HG03139 (cell line): ENCODE results near the gene RIC3.

Experiments used
- ATAC-seq: cut with Tn5 transposase; IDR thresholded peaks from one replicate; pipeline ENCODE4 v1.9.1; 2021; ENCODE audit not compliant: unreplicated experiment

Gene RIC3, protein sequence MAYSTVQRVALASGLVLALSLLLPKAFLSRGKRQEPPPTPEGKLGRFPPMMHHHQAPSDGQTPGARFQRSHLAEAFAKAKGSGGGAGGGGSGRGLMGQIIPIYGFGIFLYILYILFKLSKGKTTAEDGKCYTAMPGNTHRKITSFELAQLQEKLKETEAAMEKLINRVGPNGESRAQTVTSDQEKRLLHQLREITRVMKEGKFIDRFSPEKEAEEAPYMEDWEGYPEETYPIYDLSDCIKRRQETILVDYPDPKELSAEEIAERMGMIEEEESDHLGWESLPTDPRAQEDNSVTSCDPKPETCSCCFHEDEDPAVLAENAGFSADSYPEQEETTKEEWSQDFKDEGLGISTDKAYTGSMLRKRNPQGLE

DNA sequence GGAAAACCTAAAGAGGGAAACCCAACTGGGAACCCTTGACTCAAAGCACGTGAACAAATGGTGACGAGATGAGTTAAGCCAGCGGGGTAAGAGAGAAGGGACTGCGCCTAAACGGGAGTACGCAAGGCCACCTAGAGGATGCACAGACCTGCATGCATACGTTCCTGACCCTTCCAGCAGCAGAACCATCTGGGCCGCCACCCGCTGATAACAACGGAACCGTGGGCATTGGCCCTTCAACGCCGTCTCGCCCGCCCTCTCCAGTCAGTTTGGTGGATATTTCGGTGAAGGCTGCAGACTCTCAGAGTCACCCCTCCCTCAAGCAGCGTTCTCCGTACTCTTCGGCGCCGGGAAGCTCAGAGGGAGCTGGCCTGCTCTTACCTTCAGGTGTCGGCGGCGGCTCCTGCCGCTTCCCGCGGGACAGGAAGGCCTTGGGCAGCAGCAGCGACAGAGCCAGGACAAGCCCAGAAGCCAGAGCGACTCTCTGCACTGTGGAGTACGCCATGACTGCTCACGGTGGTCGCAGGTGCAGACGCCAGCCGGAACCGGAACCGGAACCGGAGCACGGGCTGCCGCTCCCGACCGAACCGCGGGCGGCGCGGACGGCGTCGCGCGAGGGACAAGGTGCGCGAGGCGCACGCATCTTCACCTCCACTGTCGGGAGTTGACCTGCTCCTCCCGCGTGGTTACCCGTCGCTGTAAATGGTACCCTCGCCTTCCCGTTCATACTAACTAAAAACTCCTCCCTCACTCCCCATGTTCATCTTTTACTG is at the start of gene RIC3:
Gene RIC3, minus strand, starts transcription at position 541 of the 773 bp plus-strand sequence. Its CDS starts 36 bp downstream, at position 505.
- ATAC-seq: peak; percentile 51

DNA sequence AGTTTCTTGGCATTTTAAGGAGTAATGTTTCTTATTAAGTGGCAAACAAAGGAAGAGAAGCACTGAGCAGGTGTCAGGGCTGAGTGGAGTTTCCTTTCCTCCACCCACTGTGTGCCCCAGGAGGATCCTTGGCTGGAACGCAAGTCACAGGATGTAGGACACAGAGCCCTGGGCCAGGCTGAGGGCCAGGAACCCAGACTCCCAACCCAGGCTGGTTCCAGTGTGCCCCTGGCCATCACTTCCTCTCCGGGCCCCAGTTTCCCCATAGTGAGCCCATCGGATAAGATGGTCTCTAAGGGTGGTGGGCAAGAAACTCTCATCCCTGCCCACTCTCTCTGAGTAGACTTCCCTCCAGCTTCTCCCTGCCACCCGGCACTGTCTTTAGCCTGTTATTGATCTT is 49.6 kb upstream of the RIC3 start:
- ATAC-seq: no peak

DNA sequence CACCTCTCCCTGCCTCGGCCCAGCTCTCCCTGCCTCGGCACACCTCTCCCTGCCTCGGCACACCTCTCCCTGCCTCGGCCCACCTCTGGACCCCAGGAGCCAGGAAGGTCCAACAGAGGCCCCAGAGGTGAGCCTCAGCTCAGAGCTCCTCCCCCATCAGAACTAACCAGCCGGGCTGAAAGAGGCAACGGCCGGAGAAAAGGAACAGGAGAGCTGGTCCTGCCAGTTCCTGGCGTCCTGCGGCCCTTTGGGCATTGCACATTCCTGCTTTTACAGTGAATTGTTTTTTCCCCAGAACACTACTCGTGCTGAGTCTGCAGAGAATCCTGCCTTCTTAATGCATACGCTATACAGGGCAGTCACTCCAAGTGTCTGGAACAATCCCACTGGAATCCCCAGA is 49.1 kb upstream of the RIC3 start:
- no peak for ATAC-seq

DNA sequence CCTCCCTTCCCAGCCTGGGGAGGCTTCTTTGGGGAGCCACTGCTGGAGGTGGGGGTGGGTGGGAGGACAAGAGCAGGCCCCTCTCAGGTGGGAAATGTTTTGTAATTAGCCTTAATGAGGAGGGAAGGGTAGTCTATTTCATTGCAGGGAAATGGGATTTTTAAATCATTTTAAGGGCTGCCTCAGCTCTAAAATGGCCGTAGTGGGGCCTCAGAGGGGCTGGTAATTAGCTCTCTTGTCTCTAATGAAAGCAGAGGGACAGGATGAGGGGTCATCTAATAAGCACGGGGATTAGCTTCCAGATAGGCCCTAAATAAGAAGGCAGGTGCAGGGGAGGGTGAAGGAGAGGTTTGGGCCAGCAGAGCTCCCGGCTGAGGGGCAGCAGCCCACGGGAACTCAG is 48.3 kb upstream of the RIC3 start:
- no peak for ATAC-seq

DNA sequence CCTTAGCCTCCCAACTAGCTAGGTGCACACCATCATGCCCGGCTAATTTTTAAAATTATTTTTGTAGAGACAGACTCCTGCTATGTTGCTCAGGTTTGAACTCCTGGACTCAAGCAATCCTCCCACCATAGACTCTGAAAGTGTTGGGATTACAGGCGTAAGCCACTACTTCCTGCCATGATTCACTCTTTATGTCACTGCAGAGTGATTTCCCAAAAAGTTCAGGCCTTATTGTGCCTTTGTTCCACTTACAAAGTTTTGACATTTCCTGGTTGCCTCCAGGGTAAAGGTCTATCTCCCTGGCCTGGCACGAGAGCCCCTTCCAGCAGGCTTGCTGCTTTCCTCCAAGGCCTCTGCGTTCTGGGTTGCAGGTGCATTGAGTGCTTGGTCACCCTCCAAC is 44.6 kb upstream of the RIC3 start:
- ATAC-seq: no peak

DNA sequence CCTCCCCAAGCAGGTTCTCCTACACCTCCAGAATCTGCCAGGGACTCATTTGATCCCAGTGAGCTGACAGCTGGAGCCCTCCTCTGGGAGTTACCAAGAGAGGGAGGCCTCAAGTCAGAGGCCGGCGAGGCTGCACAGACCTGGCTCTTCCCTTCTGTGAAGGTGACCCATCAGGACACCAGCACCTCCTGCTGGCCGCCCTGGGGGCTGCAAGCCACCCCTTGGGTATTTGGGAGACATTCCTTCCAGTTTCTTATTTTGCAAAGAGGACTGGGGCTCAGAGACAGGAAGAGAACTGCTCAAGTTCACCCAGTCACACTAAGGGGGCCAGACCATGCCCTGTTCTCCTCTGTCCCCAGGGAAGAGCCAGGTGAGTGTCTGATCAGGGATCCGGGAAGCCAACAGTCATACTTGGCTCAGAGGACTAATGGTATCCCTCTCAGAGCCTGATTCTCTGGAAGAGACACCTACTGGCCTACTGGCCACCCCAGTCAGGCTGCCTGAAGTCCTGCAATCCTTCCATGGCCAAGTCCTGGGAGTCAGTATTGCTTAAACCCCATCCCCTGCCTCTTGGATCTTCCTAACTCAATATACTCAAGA is 40.5 kb upstream of the RIC3 start:
- no peak for ATAC-seq

DNA sequence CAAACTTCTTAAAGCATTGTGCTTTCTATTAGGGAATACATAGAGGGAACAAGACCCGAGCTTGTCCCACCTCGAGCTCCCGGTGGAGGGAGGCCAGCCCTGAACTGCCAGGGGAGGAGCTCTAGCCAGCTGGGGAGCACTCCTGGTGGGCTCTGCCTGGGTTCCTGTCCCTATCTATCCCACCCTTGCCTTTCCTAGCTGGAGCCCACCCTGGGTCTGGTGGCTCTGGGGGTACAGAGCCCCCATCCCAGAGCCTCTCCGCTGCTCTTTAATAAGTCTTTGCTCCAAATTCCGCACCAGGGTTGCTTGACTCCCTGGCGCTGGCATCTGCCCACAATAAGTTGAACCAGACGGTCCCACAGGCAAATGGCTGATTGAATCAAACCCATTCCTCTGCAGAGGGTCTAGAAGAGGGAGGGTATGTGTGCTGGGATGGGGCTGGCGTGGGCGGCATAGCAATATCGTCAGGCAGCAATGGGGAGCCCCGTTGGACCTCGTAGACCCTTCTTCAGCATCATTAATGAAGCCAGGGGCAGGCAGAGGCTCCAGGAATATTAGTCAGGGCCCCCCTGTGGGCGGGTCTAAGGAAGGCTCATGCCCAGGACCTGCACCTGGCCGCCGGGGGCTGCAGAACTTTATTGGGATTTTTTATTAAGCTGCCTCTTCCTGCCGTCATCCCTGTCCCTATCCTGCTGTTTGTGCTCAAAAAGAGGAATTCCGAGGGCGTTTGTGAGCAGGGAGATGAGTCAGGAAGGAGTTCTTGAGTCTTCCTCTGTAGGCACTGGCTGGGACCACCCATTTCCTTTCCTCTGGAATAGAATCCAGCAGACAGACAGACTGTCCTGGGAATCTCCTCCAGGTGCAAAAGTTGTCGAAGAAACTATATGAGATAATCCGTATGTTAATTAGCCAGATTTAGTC is 38.5 kb upstream of the RIC3 start:
- no peak for ATAC-seq

DNA sequence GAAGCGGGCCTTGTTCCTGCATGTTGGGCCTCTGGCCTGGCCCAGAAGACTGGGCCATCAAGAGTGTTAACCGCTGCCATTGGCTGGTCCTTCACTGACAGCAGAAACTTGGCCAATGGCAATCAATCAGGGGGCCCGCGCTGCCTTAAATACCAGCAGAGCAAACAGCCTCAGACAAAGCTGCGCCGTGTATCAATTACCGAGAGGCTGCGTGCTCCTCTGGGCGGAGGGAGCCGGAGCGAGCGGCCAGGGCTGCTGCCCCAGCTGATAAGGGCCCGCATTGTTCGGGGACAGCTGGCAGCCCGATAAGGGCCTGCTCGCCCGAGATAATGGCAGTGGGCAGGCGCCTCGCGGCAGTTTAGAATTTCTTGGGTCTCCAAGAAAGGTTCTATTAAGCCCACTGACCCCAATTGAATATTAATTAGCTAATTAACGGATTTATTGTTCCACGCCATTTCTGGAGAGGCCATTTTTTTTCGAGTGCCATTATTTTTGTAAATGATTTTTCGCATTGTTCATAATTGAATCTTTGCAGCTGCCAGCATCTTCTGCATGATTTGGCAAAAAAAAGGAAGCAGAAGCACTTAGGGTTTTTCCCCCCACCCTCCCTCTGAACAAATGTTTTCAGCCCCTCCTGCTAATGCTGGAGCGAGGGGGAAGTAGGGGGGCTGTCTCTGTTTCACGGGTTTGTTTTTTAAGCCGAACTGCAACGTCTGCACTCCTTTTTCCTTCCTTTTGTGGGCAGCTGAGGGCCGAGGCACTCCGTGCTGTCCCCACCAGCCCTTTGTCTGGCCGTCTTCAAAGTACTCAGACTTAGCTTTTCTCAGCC is 37.6 kb upstream of the RIC3 start:
- no peak for ATAC-seq

DNA sequence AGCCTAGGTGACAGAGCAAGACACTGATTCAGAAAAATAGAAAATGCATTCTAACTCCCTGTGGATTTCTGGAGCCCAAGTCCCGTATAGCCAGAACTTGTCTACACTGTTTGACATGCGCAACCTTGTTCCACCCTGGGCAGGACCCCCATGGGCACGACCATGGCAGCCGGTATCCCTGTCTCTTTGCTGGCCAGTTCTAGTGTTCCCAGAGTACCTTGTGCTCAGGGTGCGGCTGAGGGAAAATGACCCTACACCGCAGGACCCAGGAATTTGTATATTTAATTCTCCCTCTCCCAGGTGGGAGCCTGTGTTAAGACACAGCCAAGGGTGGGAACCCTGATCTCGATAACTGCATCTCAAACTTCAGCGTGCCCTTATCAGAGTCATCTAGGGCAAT is 36.7 kb upstream of the RIC3 start:
- ATAC-seq: no peak

DNA sequence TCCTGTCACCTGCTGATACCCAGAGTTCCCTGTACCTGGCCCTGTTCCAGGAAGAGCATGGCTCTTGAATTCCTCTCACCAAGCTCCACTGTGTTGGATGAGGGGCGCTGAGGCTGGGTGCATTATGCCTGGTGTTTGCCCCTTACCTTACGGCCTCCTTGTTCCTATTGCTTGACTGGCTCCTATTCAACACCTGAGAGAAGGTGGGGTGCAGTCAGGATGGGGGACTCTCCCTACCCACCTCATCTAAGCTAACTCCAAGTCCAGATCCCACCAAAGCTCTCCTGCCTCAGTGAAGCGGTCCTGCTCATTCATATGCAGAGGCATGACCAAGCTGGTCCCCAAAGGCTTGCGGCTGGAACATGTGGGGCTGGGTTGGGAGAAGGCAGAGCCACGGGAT is 35.8 kb upstream of the RIC3 start:
- no peak for ATAC-seq

DNA sequence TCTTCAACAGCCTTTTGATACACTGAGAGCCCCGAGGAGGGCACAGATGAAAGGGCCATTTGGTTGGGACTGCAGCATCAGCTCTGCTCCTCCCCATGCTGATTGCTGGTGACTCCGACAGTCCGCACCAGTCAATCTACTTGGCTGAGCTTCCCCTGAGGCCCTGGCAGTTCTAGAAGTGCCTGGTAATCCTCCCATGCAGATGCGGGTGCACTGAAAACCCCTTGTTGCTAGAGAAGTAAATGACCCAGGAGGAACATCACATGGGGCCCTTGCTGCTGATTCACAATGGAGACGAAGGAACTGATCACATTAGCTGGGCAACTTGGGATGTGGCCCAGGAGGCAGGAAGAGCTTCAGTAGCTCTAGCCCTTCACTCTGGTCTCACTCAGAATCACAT is 35.2 kb upstream of the RIC3 start:
- ATAC-seq: no peak

DNA sequence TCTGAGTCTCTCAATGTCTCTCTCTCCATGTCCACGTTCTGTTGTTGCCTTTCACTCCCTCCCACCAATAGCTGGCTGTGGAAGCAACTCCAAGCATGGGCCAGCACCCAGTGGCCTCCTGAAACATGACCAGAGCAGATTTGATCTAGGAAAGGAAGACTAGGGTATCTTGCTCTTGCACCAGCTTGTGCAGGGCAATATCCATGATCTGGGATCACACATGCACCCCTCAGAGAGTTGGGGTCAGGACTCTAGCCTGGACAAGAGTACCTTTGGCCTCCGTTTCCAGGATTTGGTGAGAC is 34.5 kb upstream of the RIC3 start:
- no peak for ATAC-seq

DNA sequence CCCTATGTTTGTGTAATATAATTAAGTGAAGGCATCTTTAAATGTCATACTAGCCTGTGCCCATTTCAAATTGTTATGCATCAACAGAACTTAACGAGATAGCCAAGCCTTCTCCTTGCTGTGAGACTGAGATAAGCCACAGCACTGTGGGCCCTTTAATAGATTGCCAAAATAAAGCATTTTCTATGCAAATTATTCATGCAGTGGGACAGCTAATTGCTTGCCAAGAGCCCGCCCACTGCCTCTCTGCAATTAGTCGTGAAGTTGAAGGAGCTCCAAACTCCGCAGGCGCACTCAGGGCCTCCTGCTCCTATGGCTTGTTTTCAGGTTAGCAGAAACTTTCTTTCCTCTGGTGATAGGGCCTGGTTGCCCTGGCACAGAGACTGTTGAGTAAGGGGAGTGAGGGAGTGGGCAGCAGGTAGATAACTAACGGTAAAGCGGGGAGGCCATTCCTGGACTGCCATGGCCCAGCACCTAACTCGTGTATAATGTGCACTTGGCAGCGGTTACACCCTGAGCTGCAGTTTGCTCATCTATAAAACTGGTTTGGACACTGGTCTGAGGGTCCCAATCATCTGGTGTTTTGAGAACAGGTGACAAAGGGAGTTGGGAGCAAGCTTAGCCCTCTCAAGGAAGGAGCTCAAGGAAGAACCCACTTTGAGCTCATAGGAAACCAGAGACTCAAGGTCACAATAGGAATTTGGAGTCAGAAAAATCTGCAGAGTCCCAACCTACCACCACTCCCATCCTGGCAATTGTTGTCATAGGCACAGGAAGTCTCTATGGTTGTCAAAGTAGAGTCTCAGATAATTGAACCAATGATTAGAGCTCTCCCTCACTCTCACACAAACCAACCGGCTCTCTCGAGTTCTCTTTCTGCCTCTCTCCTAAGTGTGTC is 33.9 kb upstream of the RIC3 start:
- no peak for ATAC-seq

DNA sequence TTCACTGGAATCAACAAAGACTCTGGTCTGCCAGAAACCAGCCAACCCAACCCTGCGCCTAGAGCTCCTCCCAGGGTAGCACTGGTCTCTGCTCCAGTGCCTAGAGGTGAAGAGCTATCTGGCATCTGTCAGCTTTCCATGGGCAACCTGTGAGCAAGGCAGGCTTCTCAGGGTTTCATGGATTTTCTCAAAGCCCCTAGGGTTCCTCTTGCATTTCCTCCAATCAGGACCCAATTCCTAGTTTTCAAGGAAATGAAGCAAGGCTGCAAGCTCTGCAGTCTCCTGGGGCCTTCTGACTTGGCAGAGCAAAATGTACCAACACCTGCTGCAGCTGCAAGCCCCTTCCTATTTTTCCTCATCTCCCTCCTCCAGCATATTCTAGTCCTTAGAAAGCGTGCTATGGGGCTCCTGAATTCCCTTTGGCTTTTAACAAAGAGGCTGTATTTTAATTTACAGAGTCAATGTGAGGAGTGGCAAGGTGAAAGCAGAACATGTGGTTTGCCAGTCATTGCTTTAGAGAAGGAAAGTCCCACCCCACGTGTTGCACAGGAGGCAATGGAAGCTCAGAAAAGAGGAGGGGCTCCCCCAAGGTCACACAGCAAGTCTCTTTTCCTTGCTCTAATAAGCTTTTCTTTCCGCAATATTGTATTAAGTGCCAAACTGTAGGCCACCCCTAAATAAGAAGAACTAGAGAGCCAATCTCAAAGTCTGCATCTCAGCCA is 33.0 kb upstream of the RIC3 start:
- no peak for ATAC-seq

DNA sequence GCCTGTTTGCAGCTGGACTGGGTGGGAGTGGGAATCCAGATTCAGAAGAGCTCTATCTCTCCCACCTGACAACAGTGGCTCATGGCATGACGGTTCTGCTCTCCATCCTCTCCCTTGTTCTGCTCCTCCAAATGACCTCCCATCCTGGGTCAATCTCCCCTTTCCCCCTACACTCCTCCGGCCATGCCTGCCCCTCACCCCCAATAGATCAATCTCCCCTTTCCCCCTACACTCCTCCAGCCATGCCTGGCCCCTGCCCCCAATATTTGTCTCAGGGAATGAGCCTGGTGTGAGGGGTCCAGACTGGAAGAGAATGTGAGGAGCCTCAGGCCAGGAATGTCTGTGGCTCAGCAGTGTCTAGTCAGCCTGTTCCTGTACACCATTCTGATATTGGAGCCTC is 30.9 kb upstream of the RIC3 start:
- no peak for ATAC-seq

DNA sequence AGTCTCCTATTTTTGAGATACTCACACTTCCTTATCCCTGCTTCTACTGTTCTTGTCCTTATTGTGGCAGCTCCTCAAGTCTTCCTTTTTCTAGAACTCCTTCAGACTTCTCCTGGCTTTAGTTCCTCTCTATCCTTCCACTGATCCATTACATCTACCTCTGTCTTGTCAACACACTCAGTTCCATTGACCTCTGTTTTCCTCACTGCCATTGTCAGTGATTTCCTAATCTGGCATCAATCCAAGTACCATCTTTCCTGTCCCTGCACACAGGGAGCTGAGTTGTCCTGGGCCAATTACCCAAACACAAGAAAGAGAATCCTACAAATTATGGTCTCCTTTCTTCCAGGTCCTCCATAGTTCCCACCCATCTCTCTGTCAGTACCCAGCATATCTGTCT is 27.9 kb upstream of the RIC3 start:
- no peak for ATAC-seq

DNA sequence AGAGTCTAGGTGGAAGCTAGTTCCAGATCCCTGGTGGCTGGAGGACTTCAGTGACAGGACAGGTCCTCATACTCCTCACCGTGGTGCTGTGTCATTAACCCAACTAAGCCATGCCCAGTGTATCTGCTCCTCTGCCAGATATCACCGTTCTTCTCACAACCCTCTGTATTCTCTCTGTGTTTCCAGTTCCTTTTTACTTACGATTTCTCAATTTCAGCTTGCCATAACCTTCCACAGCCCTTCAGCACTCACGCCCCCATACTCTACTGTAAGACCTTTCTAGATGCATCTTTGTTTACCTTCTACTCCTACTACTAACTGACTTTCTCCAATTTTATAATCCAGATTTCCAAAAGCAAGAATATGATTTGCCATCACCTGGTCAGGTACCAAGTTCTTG is 26.1 kb upstream of the RIC3 start:
- no peak for ATAC-seq

DNA sequence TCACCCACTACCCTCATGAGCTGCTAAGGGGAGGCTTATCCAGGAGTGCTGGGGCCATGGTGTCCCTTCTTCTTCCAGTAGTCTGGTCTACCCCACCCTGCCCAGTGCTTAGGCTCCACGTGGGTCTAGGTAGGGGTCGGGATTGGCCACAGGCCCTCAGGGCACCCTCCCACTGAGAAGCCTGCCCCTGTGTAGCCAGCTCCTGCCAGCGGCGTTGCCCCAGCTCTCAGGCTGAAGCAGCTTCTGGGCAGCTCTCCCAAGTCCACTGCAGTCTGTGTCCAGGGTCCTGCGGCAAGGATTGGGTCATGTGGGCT is 24.0 kb upstream of the RIC3 start:
- ATAC-seq: no peak
